WTC11 (cell line): ENCODE data around the gene ACBD6.

Experiments used
- ATF1 ChIP-seq: sonication (generic); formaldehyde crosslinking; IDR thresholded peaks from 2 replicates; pipeline ENCODE4 v1.8.1; 2023; ENCODE audit warnings: mild to moderate bottlenecking, moderate library complexity, missing genetic modification reagents
- ATF3 ChIP-seq: sonication (generic); formaldehyde crosslinking; conservative IDR thresholded peaks from 2 replicates; pipeline ENCODE4 v1.8.1; 2022; ENCODE audit warnings: mild to moderate bottlenecking, missing genetic modification reagents
- CBFB ChIP-seq: sonication (generic); formaldehyde crosslinking; IDR thresholded peaks from 2 replicates; pipeline ENCODE4 v1.8.1; 2022; ENCODE audit warnings: mild to moderate bottlenecking, low read depth, missing genetic modification reagents
- CTCF ChIP-seq: fragments of 200-600 bp; IDR thresholded peaks from 2 replicates; pipeline ENCODE4 v1.8.0; 2022; ENCODE audit warnings: antibody characterized with exemption
- GTF2I ChIP-seq: fragments of 250-450 bp; sonication (Bioruptor Pico); conservative IDR thresholded peaks from 2 replicates; pipeline ENCODE4 v1.4.0; 2021; ENCODE audit warnings: mild to moderate bottlenecking
- IRF2 ChIP-seq: sonication (generic); formaldehyde crosslinking; IDR thresholded peaks from 2 replicates; pipeline ENCODE4 v1.8.0; 2022; ENCODE audit warnings: low read depth, missing genetic modification reagents, borderline replicate concordance
- MXD4 ChIP-seq: fragments of 250-450 bp; sonication (Bioruptor Pico); IDR thresholded peaks from 2 replicates; pipeline ENCODE4 v1.8.0; 2021; ENCODE audit warnings: mild to moderate bottlenecking, moderate library complexity, borderline replicate concordance
- TCF7 ChIP-seq: sonication (generic); formaldehyde crosslinking; IDR thresholded peaks from 2 replicates; pipeline ENCODE4 v1.8.0; 2022; ENCODE audit warnings: mild to moderate bottlenecking, low read depth, missing genetic modification reagents, moderate library complexity
- ZNF416 ChIP-seq: fragments of 250-450 bp; sonication (Bioruptor Pico); IDR thresholded peaks from 2 replicates; pipeline ENCODE4 v1.9.0; 2021; ENCODE audit warnings: mild to moderate bottlenecking, inconsistent platforms

- TF ChIP-seq CTCF (no peak), MXD4 (CRISPR knock-in tag) (no peak), ATF3 (CRISPR knock-in tag) (no peak), CBFB (CRISPR knock-in tag) (no peak), GTF2I (no peak), IRF2 (CRISPR knock-in tag) (no peak), TCF7 (no peak), ZNF416 (CRISPR knock-in tag) (no peak), ATF1 (CRISPR knock-in tag) (no peak)
Measured at GRCh38 chr1:180265871-180266270, 236.5 kb downstream of the ACBD6 start.
